ENCODE data around the gene FREM3.

Gene FREM3

GRCh38 chr4:143658336-143658735, 42.1 kb downstream of the FREM3 start:
- no peak for DNase-seq

GRCh38 chr4:143654571-143654970, 45.9 kb downstream of the FREM3 start:
- DNase-seq: no peak

- no peak for DNase-seq
Measured at GRCh38 chr4:143653031-143653430, 47.4 kb downstream of the FREM3 start.

- no peak for DNase-seq
Measured at GRCh38 chr4:143643399-143643798, 57.1 kb downstream of the FREM3 start.

GRCh38 chr4:143642611-143643010, 57.9 kb downstream of the FREM3 start:
- no peak for DNase-seq

GRCh38 chr4:143641361-143641760, 59.1 kb downstream of the FREM3 start:
- no peak for DNase-seq

GRCh38 chr4:143634763-143635162, 65.7 kb downstream of the FREM3 start:
- DNase-seq: no peak

- no peak for DNase-seq
Measured at GRCh38 chr4:143633833-143634232, 66.6 kb downstream of the FREM3 start.

- no peak for DNase-seq
Measured at GRCh38 chr4:143626134-143626911, 74.2 kb downstream of the FREM3 start.

- DNase-seq: no peak
Measured at GRCh38 chr4:143625632-143626031, 74.8 kb downstream of the FREM3 start.

- DNase-seq: no peak
Measured at GRCh38 chr4:143623896-143624295, 76.6 kb downstream of the FREM3 start.

- DNase-seq: no peak
Measured at GRCh38 chr4:143618811-143619210, 81.7 kb downstream of the FREM3 start.

GRCh38 chr4:143617994-143618679, 82.3 kb downstream of the FREM3 start:
- DNase-seq: no peak

GRCh38 chr4:143616771-143617170, 83.7 kb downstream of the FREM3 start:
- no peak for DNase-seq

- DNase-seq: no peak
Measured at GRCh38 chr4:143609492-143609891, 91.0 kb downstream of the FREM3 start.

GRCh38 chr4:143606480-143606879, 94.0 kb downstream of the FREM3 start:
- DNase-seq: no peak

GRCh38 chr4:143599827-143600226, 100.6 kb downstream of the FREM3 start:
- no peak for DNase-seq

- DNase-seq: no peak
Measured at GRCh38 chr4:143598816-143599215, 101.7 kb downstream of the FREM3 start.

GRCh38 chr4:143597276-143597675, 103.2 kb downstream of the FREM3 start:
- no peak for DNase-seq

- no peak for DNase-seq
Measured at GRCh38 chr4:143587703-143588102, 112.8 kb downstream of the FREM3 start.

- no peak for DNase-seq
Measured at GRCh38 chr4:143586080-143586479, 114.4 kb downstream of the FREM3 start.

GRCh38 chr4:143585548-143585947, 114.9 kb downstream of the FREM3 start:
- no peak for DNase-seq

GRCh38 chr4:143581331-143581946, 119.0 kb downstream of the FREM3 start:
- no peak for DNase-seq

- no peak for DNase-seq
Measured at GRCh38 chr4:143575331-143575730, 125.1 kb downstream of the FREM3 start.
